DND-41 (cell line): ENCODE measurements around the gene KCNQ1OT1.

Source experiments
- CTCF ChIP-seq: IDR thresholded peaks from 2 replicates; pipeline ENCODE4 v1.5.1; 2012; ENCODE audit warnings: borderline replicate concordance, low read length, moderate library complexity, mild to moderate bottlenecking; ENCODE audit not compliant: poor library complexity, severe bottlenecking; ENCODE audit errors: extremely low read depth
- EZH2 ChIP-seq: IDR thresholded peaks from 3 replicates; pipeline ENCODE4 v1.6.1; 2012; ENCODE audit warnings: borderline replicate concordance, low read depth, mild to moderate bottlenecking, moderate library complexity, low read length, inconsistent platforms; ENCODE audit not compliant: severe bottlenecking

GRCh38 chr11:2735053-2735589 lies 35.3 kb upstream of the KCNQ1OT1 start:
- TF ChIP-seq CTCF (no peak), EZH2 (no peak)
